CD4-positive, alpha-beta T cell treated with Interleukin-15 for 4 hours (primary cell): ENCODE data around the gene CX3CR1.

Source experiments
- DNase-seq: peaks from one replicate; pipeline ENCODE4 v3.0.0-alpha.2; 2020; ENCODE audit warnings: low spot score

Gene CX3CR1

GRCh38 chr3:39222939-39223338, 56.9 kb downstream of the CX3CR1 start:
- DNase-seq, result no peak

DNA sequence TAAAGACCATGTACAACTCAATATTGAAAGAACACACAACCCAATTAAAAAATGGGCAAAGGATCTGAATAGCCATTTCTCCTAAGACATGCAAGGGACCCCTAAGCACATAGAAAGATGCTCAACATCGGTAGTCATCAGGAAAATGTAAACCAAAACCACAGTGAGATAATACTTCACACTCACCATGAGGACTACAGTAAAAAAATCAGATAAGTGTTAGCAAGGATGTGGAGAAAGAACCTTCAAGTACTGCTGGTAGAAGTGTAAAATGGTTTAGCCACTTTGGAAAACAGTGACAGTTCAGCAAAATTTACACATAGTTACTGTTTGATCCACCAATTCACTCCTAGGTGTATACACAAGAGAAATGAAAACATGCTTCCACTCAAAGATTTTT, 57.4 kb downstream of the CX3CR1 start:
- DNase-seq, result no peak

- DNase-seq, result no peak
Measured at GRCh38 chr3:39221141-39221530, 58.7 kb downstream of the CX3CR1 start.

DNA sequence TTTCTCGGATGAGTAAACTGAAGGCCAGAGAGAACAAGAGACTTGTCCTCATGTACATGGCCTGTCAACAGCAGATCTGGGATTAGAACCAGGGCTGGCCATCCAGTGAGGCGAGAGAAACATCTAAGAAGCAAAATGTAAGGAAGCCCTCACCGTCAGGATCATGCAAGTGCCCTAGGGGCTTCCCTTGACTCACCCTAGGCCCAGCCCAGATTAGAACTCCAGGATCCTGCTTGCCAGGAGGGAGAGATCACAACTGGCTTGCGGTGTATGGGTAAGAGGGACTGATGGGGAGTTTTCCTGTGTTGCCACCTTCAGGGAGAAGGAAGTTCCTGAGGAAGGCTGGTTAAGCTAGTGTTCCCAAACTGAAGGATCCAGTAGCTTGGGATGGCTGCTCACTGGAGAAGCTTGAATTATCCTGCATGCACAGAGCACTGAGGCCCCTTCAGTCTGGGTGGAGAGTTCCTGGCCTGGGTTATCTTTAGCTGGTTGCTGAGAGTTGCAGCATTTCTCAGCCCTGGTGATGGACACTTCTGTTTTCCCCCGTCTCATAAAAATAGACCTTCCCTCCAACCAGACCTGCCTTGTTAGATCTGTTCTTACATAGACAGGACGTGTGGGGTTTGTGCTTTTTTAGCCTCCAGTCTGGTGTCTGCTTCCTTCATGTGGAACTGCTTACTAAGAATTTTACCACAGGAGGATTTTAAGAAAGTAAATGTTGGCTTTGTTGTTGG, 59.3 kb downstream of the CX3CR1 start:
- peak; percentile 20 for DNase-seq

GRCh38 chr3:39219702-39220101, 60.1 kb downstream of the CX3CR1 start:
- DNase-seq, result no peak

DNA sequence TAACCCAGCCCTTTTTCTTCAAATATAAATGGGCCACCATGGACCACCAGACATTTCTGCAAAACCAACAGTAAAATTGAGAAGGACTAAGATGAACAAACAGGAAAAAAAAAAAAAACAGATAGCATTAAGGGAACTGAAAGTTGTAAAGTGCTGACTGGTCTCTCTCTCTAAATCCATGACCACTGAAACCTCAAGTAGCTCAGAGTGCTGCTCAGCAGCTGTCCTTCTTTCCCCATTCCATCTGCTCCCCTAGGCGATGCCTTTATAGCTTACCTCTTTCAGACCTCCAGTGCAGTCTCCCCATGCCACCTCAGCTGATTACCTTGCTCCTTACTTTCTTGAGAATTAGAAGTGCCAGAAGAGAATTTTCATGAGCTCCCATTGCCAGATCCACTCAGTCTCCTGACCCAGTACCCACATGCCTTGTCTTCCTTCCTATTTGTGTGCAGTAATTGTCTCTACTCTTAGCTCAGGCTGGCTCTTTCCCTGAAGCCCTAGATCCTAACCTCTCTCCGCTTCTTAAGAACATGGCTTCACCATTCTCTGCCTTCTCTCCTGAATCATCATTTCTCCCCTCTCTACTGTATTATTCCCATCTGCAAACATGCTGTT, 63.6 kb downstream of the CX3CR1 start:
- no peak for DNase-seq

- no peak for DNase-seq
Measured at GRCh38 chr3:39213613-39214012, 66.2 kb downstream of the CX3CR1 start.
